ENCODE results near the gene PDXP.

PDXP gene

GRCh38 chr22:37686002-37686982, 27.8 kb downstream of the PDXP start, which contains the start of gene NOL12 (continued):
- TF ChIP-seq ZNF157 (tag by site-specific recombination; IDR thresholded peaks at IDR 0.05) (no peak), ZBTB21 (tag by site-specific recombination; IDR thresholded peaks at IDR 0.05) (peak; percentile 83), ZNF488 (tag by site-specific recombination; IDR thresholded peaks at IDR 0.05) (0 out of 2 replicates have a peak, but pooled peaks have one; percentile 16), ZNF223 (tag by site-specific recombination; IDR thresholded peaks at IDR 0.05) (0 out of 2 replicates have a peak, but pooled peaks have one; percentile 11), ZNF449 (tag by site-specific recombination; IDR thresholded peaks at IDR 0.05) (peak; percentile 47), PRDM10 (tag by site-specific recombination; IDR thresholded peaks at IDR 0.05) (peak; percentile 72), ZEB2 (tag by site-specific recombination; IDR thresholded peaks at IDR 0.05) (peak; percentile 89), TCF7L2 (IDR thresholded peaks at IDR 0.05; ENCODE audit: borderline replicate concordance, low read depth, low read length) (no peak), GLIS2 (tag by site-specific recombination; IDR thresholded peaks at IDR 0.05) (peak; percentile 97), KLF9 (tag by site-specific recombination; IDR thresholded peaks at IDR 0.05; ENCODE audit: low read depth) (peak; percentile 78), ZNF24 (tag by site-specific recombination; IDR thresholded peaks at IDR 0.05) (peak; percentile 82), KLF16 (tag by site-specific recombination; IDR thresholded peaks at IDR 0.05) (peak; percentile 100), TSHZ1 (tag by site-specific recombination; IDR thresholded peaks at IDR 0.05; ENCODE audit: borderline replicate concordance) (peak; percentile 87), HOXA7 (CRISPR knock-in tag; IDR thresholded peaks at IDR 0.05; ENCODE audit: borderline replicate concordance) (no peak), TRIM28 (IDR thresholded peaks at IDR 0.05; ENCODE audit: borderline replicate concordance, low read length) (peak; percentile 91), ZNF341 (tag by site-specific recombination; IDR thresholded peaks at IDR 0.05; ENCODE audit: low read depth) (peak; percentile 87), ZBTB49 (tag by site-specific recombination; IDR thresholded peaks at IDR 0.05; ENCODE audit: low read depth) (no peak), PATZ1 (tag by site-specific recombination; IDR thresholded peaks at IDR 0.05) (peak; percentile 97), OVOL3 (tag by site-specific recombination; IDR thresholded peaks at IDR 0.05) (peak; percentile 36), SALL2 (tag by site-specific recombination; IDR thresholded peaks at IDR 0.05; ENCODE audit: borderline replicate concordance) (peak; percentile 46; the same call in 1 of the 2 replicates), ZBTB26 (tag by site-specific recombination; optimal IDR thresholded peaks at IDR 0.05) (peak; percentile 93), YY2 (tag by site-specific recombination; IDR thresholded peaks at IDR 0.05) (peak; percentile 90)

Measured in HEK293 (cell line).